ENCODE measurements around the gene ABLIM2.

ABLIM2 gene

GRCh38 chr4:7917669-7918068, 240.9 kb downstream of the ABLIM2 start:
- DNase-seq, result no peak

DNA sequence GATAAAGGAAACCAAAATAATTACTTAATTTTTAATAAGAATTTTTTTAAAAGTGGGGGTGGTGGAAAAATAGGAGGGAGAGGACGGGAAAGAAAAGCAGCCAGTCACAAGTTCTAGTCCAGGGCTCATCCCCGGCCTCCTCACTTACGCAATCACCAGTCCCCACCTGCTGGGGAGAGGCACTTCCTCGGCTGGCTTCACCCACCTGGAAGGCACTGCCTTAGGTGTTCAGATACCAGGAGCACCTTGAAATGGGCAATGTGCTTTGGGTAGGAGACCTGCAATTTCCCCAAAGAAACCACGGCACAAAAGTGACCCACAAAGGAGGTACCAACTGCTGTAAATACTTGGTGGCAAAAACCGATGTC, 242.8 kb downstream of the ABLIM2 start:
- DNase-seq, result no peak

Data from suppressor macrophage treated with lipopolysaccharide for 4 hours (primary cell).